CD14-positive monocyte (primary cell): ENCODE results near the gene KDM3B. TPM values are rescaled to one million over a fixed set of nuclear protein-coding genes. Genes with fewer than 3 reads are reported as not detected.

Source experiments
- DNase-seq, 3 donors: peaks; one replicate each; pipeline ENCODE4 v3.0.0-alpha.2; 2011 to 2022
- H2AFZ ChIP-seq: 2 replicates; pipeline ENCODE4 v1.6.0; 2012; ENCODE audit warnings: mild to moderate bottlenecking, low read depth, low read length, inconsistent platforms; ENCODE audit not compliant: insufficient read depth, poor library complexity, severe bottlenecking
- H3K27ac ChIP-seq, 2 donors: 1 replicate in 1 of 2; 2 replicates in 1 of 2; pipeline ENCODE4 v1.5.1; 2012 to 2013; ENCODE audit warnings: low read length in 2 of 2, control low read depth in 1 of 2, inconsistent platforms in 1 of 2, low read depth in 1 of 2, mild to moderate bottlenecking in 1 of 2
- H3K27me3 ChIP-seq, 2 donors: one replicate each; pipeline versions ENCODE4 v1.6.0 to v1.6.1; 2011 to 2013; ENCODE audit warnings: low read length in 2 of 2; ENCODE audit not compliant: control insufficient read depth in 2 of 2, insufficient read depth in 2 of 2
- H3K36me3 ChIP-seq, 2 donors: replicated peaks in 1 of 2; 1 replicate in 1 of 2; 2 replicates in 1 of 2; pipeline versions ENCODE4 v1.5.1 to v1.6.1; 2012 to 2013; ENCODE audit warnings: low read length in 2 of 2, control low read depth in 1 of 2, inconsistent platforms in 1 of 2, mild to moderate bottlenecking in 1 of 2; ENCODE audit not compliant: insufficient read depth in 2 of 2, control insufficient read depth in 1 of 2
- H3K4me1 ChIP-seq, 2 donors: 1 replicate in 1 of 2; 2 replicates in 1 of 2; pipeline versions ENCODE4 v1.5.1 to v1.6.1; 2012 to 2013; ENCODE audit warnings: low read length in 2 of 2, control low read depth in 1 of 2, inconsistent platforms in 1 of 2, mild to moderate bottlenecking in 1 of 2, moderate library complexity in 1 of 2; ENCODE audit not compliant: insufficient read depth in 2 of 2, control insufficient read depth in 1 of 2
- H3K4me2 ChIP-seq: replicated peaks from 2 replicates; pipeline ENCODE3; 2012; ENCODE audit warnings: low read length, moderate library complexity, mild to moderate bottlenecking; ENCODE audit not compliant: poor library complexity, severe bottlenecking; ENCODE audit errors: extremely low read depth
- H3K4me3 ChIP-seq, 3 experiments: fragments of 200-600 bp in 1 of 3; sonication (generic) in 1 of 3; replicated peaks in 1 of 3; 1 replicate in 2 of 3; 2 replicates in 1 of 3; pipeline ENCODE4 v1.5.1; 2011 to 2013; ENCODE audit warnings: low read length in 3 of 3, mild to moderate bottlenecking in 3 of 3, control low read depth in 2 of 3, low read depth in 2 of 3, inconsistent platforms in 1 of 3, moderate library complexity in 1 of 3
- H3K79me2 ChIP-seq: 2 replicates; pipeline ENCODE4 v1.6.0; 2012; ENCODE audit warnings: mild to moderate bottlenecking, control low read depth, inconsistent platforms, low read length, moderate library complexity; ENCODE audit not compliant: insufficient read depth
- H3K9ac ChIP-seq: 2 replicates; pipeline ENCODE4 v1.6.0; 2017; ENCODE audit warnings: low read length, mild to moderate bottlenecking; ENCODE audit not compliant: insufficient read depth, poor library complexity, severe bottlenecking
- H3K9me3 ChIP-seq, 2 donors: replicated peaks in 1 of 2; 1 replicate in 1 of 2; 2 replicates in 1 of 2; pipeline versions ENCODE4 v1.5.1 to v1.6.1; 2012 to 2013; ENCODE audit warnings: low read length in 2 of 2, control low read depth in 1 of 2; ENCODE audit not compliant: control insufficient read depth in 1 of 2, insufficient read depth in 1 of 2
- H4K20me1 ChIP-seq: 2 replicates; pipeline ENCODE4 v1.6.0; 2012; ENCODE audit warnings: mild to moderate bottlenecking, low read length, control low read depth, moderate library complexity; ENCODE audit not compliant: insufficient read depth
- H3K27ac Mint-ChIP-seq, 7 donors: one replicate each; pipeline ENCODE4 v1.8.0; 2020; ENCODE audit warnings: mild to moderate bottlenecking in 7 of 7, mixed read lengths in 7 of 7, moderate library complexity in 6 of 7, inconsistent platforms in 2 of 7
- H3K27me3 Mint-ChIP-seq, 3 donors: one replicate each; pipeline ENCODE4 v1.8.0; 2021 to 2022; ENCODE audit warnings: low read depth in 3 of 3, mild to moderate bottlenecking in 3 of 3, mixed read lengths in 3 of 3, moderate library complexity in 3 of 3, inconsistent platforms in 1 of 3
- H3K36me3 Mint-ChIP-seq, 2 donors: one replicate each; pipeline ENCODE4 v1.8.0; 2020; ENCODE audit warnings: mixed read lengths in 2 of 2, inconsistent platforms in 1 of 2, mild to moderate bottlenecking in 1 of 2
- H3K4me1 Mint-ChIP-seq: one replicate; pipeline ENCODE4 v1.8.0; 2020; ENCODE audit warnings: mild to moderate bottlenecking, mixed read lengths
- H3K4me3 Mint-ChIP-seq, 2 donors: one replicate each; pipeline ENCODE4 v1.8.0; 2020; ENCODE audit warnings: mild to moderate bottlenecking in 2 of 2, mixed read lengths in 2 of 2, moderate library complexity in 1 of 2
- H3K9me3 Mint-ChIP-seq, 7 donors: one replicate each; pipeline ENCODE4 v1.8.0; 2020 to 2022; ENCODE audit warnings: mixed read lengths in 7 of 7, mild to moderate bottlenecking in 6 of 7, moderate library complexity in 6 of 7, inconsistent platforms in 2 of 7
- CTCF ChIP-seq: fragments of 200-600 bp; IDR thresholded peaks from one replicate; pipeline ENCODE4 v1.8.0; 2022; ENCODE audit warnings: antibody characterized with exemption, mild to moderate bottlenecking
- WGBS: methylation state at CpG from one replicate; pipeline ENCODE4 v1.1.5; 2013; ENCODE audit warnings: missing lambda C conversion rate; ENCODE audit not compliant: insufficient coverage; 5-methylcytosine and 5-hydroxymethylcytosine counted together
- intact Hi-C, 2 donors: fragments of 100-400 bp; cut with micrococcal nuclease; formaldehyde crosslinking; loops; one replicate each; pipeline versions ENCODE4 v1.15.0 to v1.15.1; 2023
- polyA plus RNA-seq, 3 donors: library from polyadenylated mRNA; depleted of rRNA in 1 of 3; unstranded in 2 of 3; stranded (reverse) in 1 of 3; fragments of 300-500 nt in 2 of 3; fragments of >200 nt in 1 of 3; fragmentation: Illumina TruSeq in 2 of 3; gene quantifications; 1 replicate in 2 of 3; 2 replicates in 1 of 3; pipeline ENCODE4 v1.2.3, GENCODE V29; 2012 to 2021

The KDM3B gene
- polyA plus RNA-seq, 3 donors, result 11.7 to 52.1 (median 17.4) TPM

GRCh38 chr5:138459311-138459933 is 106.9 kb downstream of the KDM3B start:
- Histone ChIP-seq H3K4me1 (peaks cover 29 to 33% of the 10 kb centered on the region in 2 donors), H4K20me1 (no peaks in the 10 kb centered on the region), H3K36me3 (no peaks in the 10 kb centered on the region), H3K27me3 (no peaks in the 10 kb centered on the region), H3K27ac (no peak overlapping the region), H2AFZ (peak overlapping the region; percentile 66), H3K9me3 (no peaks in the 10 kb centered on the region), H3K79me2 (no peaks in the 10 kb centered on the region), H3K4me2 (no peak overlapping the region), H3K4me3 (no peak overlapping the region), H3K9ac (no peak overlapping the region)
- peak; percentile 53 to 73 (median 54) for DNase-seq
- WGBS, result 24% methylated on average over 8 of the region's 11 CpGs
- Mint-ChIP-seq H3K27ac (peak overlapping the region; percentile 81 to 94 (median 90)), H3K4me1 (peaks cover 28% of the 10 kb centered on the region), H3K9me3 (peaks cover 0 to 1% (median 0%) of the 10 kb centered on the region in 7 donors), H3K4me3 (peak overlapping the region; percentile 32 to 76), H3K27me3 (peaks cover 0 to 7% (median 3%) of the 10 kb centered on the region in 3 donors), H3K36me3 (peaks cover 0 to 7% of the 10 kb centered on the region in 2 donors)
- intact Hi-C loops, result no loop called here
- TF ChIP-seq CTCF, result no peak

GRCh38 chr5:138460032-138460693 is 107.7 kb downstream of the KDM3B start:
- Histone ChIP-seq H3K4me3 (no peak overlapping the region), H3K4me2 (no peak overlapping the region), H3K9ac (no peak overlapping the region), H4K20me1 (no peaks in the 10 kb centered on the region), H3K27ac (no peak overlapping the region), H3K36me3 (no peaks in the 10 kb centered on the region), H3K9me3 (no peaks in the 10 kb centered on the region), H2AFZ (peak overlapping the region; percentile 66), H3K4me1 (peaks cover 29 to 35% of the 10 kb centered on the region in 2 donors), H3K79me2 (no peaks in the 10 kb centered on the region), H3K27me3 (no peaks in the 10 kb centered on the region)
- Mint-ChIP-seq H3K4me3 (no peak overlapping the region), H3K27ac (peak overlapping the region in 1 of 7 donors; percentile 43), H3K27me3 (peaks cover 0 to 7% (median 3%) of the 10 kb centered on the region in 3 donors), H3K36me3 (peaks cover 0 to 7% of the 10 kb centered on the region in 2 donors), H3K4me1 (peaks cover 28% of the 10 kb centered on the region), H3K9me3 (peaks cover 0 to 1% (median 0%) of the 10 kb centered on the region in 7 donors)
- intact Hi-C loops, result loop anchor here in 1 of 2 donors (10.0 kb wide), 1 partner anchor 85 kb away; the partner anchor contains the start of gene ETF1
- DNase-seq, result no peak
- WGBS, result 100% methylated on average over 4 of the region's 4 CpGs
- TF ChIP-seq CTCF, result no peak
